Transverse colon (tissue), 4 donors: ENCODE measurements around the gene STARD10.
"Not testable (repeated sequence)": the region's sequence is repeated elsewhere in the genome, so short reads cannot be mapped to it uniquely, and the experiment has no call there.

ENCODE experiments used
- CTCF ChIP-seq, 5 experiments: fragments of 200-600 bp in 3 of 5; fragments of 450-650 bp in 2 of 5; sonication (generic) in 3 of 5; IDR thresholded peaks; 1 replicate in 2 of 5; 2 replicates in 3 of 5; pipeline ENCODE4 v1.5.1; 2016 to 2017; ENCODE audit warnings: antibody characterized with exemption in 5 of 5, inconsistent platforms in 3 of 5, mild to moderate bottlenecking in 2 of 5, moderate library complexity in 1 of 5
- POLR2AphosphoS5 ChIP-seq, 3 donors: sonication (generic); formaldehyde crosslinking; IDR thresholded peaks; one replicate each; pipeline ENCODE4 v1.6.1; 2016; ENCODE audit warnings: antibody characterized with exemption in 3 of 3

- not testable (repeated sequence) for TF ChIP-seq CTCF, POLR2AphosphoS5 (IDR thresholded peaks at IDR 0.05)
Observed at GRCh38 chr11:72827656-72828055, 33.8 kb upstream of the STARD10 start.
